ENCODE results near the gene ZNF292.
"Not testable (repeated sequence)": the region's sequence is repeated elsewhere in the genome, so short reads cannot be mapped to it uniquely, and the experiment has no call there.

The ZNF292 gene

GRCh38 chr6:87277123-87277522, 121.8 kb downstream of the ZNF292 start:
- no peak for DNase-seq (ENCODE audit: low read depth)

DNA sequence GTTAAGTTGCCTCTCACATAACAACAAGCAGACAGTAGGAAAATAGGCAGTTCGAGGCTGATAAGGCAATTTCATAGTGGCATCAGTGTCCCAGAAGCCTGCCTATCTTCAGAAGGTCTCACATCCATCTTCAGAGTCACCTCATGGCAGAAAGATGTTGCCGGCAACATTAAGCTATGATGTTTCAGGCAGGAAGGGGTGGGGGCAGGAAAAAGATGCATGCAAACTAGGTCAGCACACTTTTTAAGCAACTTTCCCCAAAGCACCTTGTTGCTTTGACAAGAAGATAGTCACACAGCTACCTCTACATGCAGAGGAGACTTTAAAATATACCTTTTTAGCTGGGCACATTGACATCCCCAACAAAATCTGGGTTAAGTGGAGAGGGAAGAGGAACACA, 123.8 kb downstream of the ZNF292 start:
- no peak for DNase-seq (ENCODE audit: low read depth)

GRCh38 chr6:87281426-87281825, 126.1 kb downstream of the ZNF292 start:
- DNase-seq (ENCODE audit: low read depth): no peak

DNA sequence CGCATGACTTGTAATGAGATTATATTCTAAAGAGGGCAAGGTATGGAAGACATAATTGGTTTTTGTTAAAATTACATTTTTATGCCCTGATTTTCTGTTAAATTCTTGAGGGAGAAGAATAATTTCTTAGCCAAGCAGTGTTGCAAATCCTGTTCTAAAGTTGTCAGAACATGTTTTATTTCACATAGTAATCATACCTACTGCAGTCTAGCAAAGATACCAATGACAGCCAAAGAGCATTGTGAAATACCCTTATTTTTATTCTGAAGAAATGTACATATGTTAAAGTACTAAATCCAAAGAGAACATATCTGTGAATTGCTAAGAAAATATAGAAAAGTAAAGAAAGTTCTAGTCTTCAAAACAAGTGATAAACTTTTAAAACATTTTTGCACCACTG, 127.4 kb downstream of the ZNF292 start:
- DNase-seq (ENCODE audit: low read depth): no peak

DNA sequence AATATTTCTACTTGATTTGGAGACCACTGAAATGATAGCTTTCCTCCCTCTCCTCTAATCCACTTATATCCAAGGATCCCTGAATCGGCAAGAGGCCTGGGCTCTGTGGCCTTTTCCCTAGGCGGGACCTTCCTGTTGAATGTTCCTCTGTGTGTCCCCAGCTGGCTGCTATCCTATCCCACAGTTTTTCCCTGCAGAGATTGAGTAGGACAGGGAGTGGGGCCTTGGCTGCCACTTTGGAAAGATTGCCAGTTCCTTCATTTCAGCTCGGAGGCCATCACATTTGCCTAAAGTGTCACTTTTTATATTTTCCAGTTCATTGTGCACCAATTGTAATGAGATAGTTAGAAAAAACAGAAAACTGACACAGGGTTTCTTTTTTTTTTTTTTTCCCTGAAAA, 128.1 kb downstream of the ZNF292 start:
- no peak for DNase-seq (ENCODE audit: low read depth)

GRCh38 chr6:87287251-87287650, 131.9 kb downstream of the ZNF292 start:
- no peak for DNase-seq (ENCODE audit: low read depth)

- DNase-seq (ENCODE audit: low read depth): no peak
Observed at GRCh38 chr6:87289571-87289970, 134.2 kb downstream of the ZNF292 start.

DNA sequence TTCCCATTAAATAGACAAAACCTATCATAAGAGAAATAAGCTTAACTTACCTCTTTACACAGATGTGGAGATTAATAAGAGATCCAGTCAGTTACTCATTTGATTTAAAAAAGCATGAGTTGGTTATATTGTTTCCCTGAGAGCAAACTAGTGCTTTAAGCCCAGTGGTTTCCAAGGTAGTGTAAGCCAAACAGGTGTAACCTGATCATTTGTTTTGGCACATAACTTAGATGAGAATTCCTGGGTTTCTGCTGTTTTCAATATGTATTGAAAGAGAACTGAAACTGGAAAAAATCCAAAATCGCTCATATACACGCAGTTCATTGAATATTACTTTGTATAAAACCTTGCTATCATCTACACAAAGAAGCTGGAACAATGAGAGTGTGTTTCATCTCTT, 136.5 kb downstream of the ZNF292 start:
- no peak for DNase-seq (ENCODE audit: low read depth)

DNA sequence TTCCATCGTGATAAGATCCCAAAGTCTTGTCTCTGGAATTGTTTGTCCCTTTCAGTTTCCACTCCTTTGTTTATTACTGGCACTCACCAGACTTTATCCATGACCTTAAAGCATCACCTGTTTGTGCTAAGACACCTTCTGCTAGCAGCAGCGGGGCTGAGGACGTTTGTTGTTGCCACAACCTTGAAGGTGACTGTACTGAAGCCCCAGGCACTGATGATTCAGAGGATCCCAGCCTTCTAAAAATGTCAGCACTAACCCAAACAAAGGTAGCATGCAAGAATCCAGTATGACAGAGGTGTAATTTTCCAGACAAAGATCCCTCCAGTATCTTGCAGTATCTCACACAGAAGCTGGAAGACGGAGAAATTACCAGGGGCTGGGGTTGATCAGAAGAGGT, 138.2 kb downstream of the ZNF292 start:
- no peak for DNase-seq (ENCODE audit: low read depth)

DNA sequence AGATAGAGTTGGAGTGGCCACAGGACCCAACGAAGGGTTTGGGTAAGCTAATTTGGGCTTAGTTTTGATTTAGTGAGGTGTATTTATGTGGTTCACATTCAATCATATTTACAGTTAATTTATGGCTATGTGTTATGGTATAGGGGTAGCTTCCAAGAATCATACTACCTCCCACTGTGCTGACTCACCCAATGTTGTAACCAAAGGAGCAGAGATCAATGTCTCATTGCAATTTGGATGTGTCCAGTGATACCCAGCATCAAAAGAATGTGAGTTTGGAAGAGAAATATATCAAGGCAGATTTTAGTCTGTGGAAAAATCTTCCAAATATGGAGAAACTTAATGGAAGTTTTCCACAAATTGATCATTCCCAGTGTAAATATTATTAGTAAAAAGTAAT, 141.8 kb downstream of the ZNF292 start:
- no peak for DNase-seq (ENCODE audit: low read depth)

- not testable (repeated sequence) for DNase-seq (ENCODE audit: low read depth)
Observed at GRCh38 chr6:87301277-87301676, 145.9 kb downstream of the ZNF292 start.

DNA sequence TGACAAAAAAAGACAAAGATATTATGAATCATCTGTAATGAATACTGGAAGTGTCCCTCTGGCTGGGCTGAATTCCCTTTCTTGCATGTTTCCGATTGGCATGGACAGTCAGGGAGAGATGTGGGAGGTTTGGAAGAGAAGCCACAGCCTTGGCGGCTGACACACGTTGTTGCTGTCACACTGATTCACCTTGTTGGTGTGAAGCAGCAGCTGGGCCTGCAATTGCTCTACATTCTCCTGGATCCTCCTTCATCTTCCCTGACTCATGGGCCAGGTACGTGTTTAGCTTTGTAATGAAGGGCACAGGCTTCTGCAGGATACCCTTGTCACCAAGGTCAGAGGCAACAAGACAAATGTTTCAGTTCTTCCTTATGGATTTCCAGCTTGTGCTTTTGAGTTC, 153.6 kb downstream of the ZNF292 start:
- no peak for DNase-seq (ENCODE audit: low read depth)

GRCh38 chr6:87312860-87313259, 157.5 kb downstream of the ZNF292 start:
- DNase-seq (ENCODE audit: low read depth): no peak
